Right atrium auricular region (tissue), 2 donors: ENCODE results near the gene BMP7. TPM values are rescaled to one million over a fixed set of nuclear protein-coding genes. Genes with fewer than 3 reads are reported as not detected.

ENCODE experiments used
- DNase-seq: peaks from one replicate; pipeline ENCODE4 v3.0.0-alpha.2; 2019; ENCODE audit warnings: low spot score
- H3K27ac ChIP-seq, 2 donors: fragments of 200-600 bp; sonication (generic); 1 replicate in 1 of 2; 2 replicates in 1 of 2; pipeline ENCODE4 v1.5.1; 2016 to 2019
- H3K27me3 ChIP-seq, 2 donors: fragments of 200-600 bp; sonication (generic); one replicate each; pipeline versions ENCODE4 v1.5.1 to v1.6.0; 2017 to 2019
- H3K36me3 ChIP-seq: fragments of 200-600 bp; sonication (generic); one replicate; pipeline ENCODE4 v1.5.1; 2016
- H3K4me1 ChIP-seq, 2 donors: fragments of 200-600 bp; sonication (generic); one replicate each; pipeline versions ENCODE4 v1.5.1 to v1.6.0; 2017 to 2019
- H3K4me3 ChIP-seq, 2 donors: fragments of 200-600 bp; sonication (generic); 1 replicate in 1 of 2; 2 replicates in 1 of 2; pipeline ENCODE4 v1.5.1; 2017 to 2019; ENCODE audit warnings: mild to moderate bottlenecking in 1 of 2, moderate library complexity in 1 of 2
- H3K9me3 ChIP-seq, 2 donors: fragments of 200-600 bp; sonication (generic); one replicate each; pipeline ENCODE4 v1.5.1; 2019
- CTCF ChIP-seq, 2 donors: fragments of 200-600 bp; sonication (generic); IDR thresholded peaks; one replicate each; pipeline ENCODE4 v1.5.1; 2019; ENCODE audit warnings: antibody characterized with exemption in 2 of 2
- total RNA-seq, 2 donors: library from RNA; depleted of rRNA; stranded (reverse); fragments of >200 nt; gene quantifications; one replicate each; pipeline ENCODE4 v1.1.0, GENCODE V29; 2016

The BMP7 gene
- total RNA-seq, 2 donors from 2014 or later, result 15.1 to 23.0 TPM

- Histone ChIP-seq H3K36me3 (no peaks in the 10 kb centered on the region), H3K4me3 (no peak overlapping the region), H3K27me3 (no peaks in the 10 kb centered on the region), H3K27ac (no peak overlapping the region), H3K4me1 (no peaks in the 10 kb centered on the region), H3K9me3 (no peaks in the 10 kb centered on the region)
- no peak for TF ChIP-seq CTCF (IDR thresholded peaks at IDR 0.05)
- no peak for DNase-seq
Measured at GRCh38 chr20:57174737-57175136, 91.7 kb downstream of the BMP7 start.

GRCh38 chr20:57173986-57174385 is 92.5 kb downstream of the BMP7 start:
- no peak for TF ChIP-seq CTCF (IDR thresholded peaks at IDR 0.05)
- Histone ChIP-seq H3K27ac (no peak overlapping the region), H3K27me3 (no peaks in the 10 kb centered on the region), H3K9me3 (no peaks in the 10 kb centered on the region), H3K4me1 (no peaks in the 10 kb centered on the region), H3K36me3 (no peaks in the 10 kb centered on the region), H3K4me3 (no peak overlapping the region)
- DNase-seq, result no peak

- DNase-seq, result no peak
- Histone ChIP-seq H3K9me3 (no peaks in the 10 kb centered on the region), H3K27me3 (no peaks in the 10 kb centered on the region), H3K4me1 (no peaks in the 10 kb centered on the region), H3K36me3 (no peaks in the 10 kb centered on the region), H3K27ac (no peak overlapping the region), H3K4me3 (no peak overlapping the region)
- TF ChIP-seq CTCF (IDR thresholded peaks at IDR 0.05), result no peak
Measured at GRCh38 chr20:57173041-57173440, 93.4 kb downstream of the BMP7 start.

- H3K4me3 ChIP-seq, result no peak overlapping the region
- no peaks in the 10 kb centered on the region for H3K27me3 ChIP-seq
- no peak for DNase-seq
- H3K4me1 ChIP-seq, result no peaks in the 10 kb centered on the region
- H3K9me3 ChIP-seq, result no peaks in the 10 kb centered on the region
- no peak overlapping the region for H3K27ac ChIP-seq
- TF ChIP-seq CTCF (IDR thresholded peaks at IDR 0.05), result no peak
- no peaks in the 10 kb centered on the region for H3K36me3 ChIP-seq
Measured at GRCh38 chr20:57170343-57170742, 96.1 kb downstream of the BMP7 start.

GRCh38 chr20:57169162-57169561 is 97.3 kb downstream of the BMP7 start:
- no peaks in the 10 kb centered on the region for H3K27me3 ChIP-seq
- DNase-seq, result no peak
- peak overlapping the region in 1 of 2 donors; percentile 78 for H3K27ac ChIP-seq
- H3K9me3 ChIP-seq, result no peaks in the 10 kb centered on the region
- TF ChIP-seq CTCF (IDR thresholded peaks at IDR 0.05), result no peak
- H3K4me3 ChIP-seq, result no peak overlapping the region
- no peaks in the 10 kb centered on the region for H3K36me3 ChIP-seq
- no peaks in the 10 kb centered on the region for H3K4me1 ChIP-seq

- Histone ChIP-seq H3K36me3 (no peaks in the 10 kb centered on the region), H3K4me1 (no peaks in the 10 kb centered on the region), H3K27me3 (no peaks in the 10 kb centered on the region), H3K9me3 (no peaks in the 10 kb centered on the region), H3K4me3 (no peak overlapping the region), H3K27ac (peak overlapping the region; percentile 15 to 78)
- no peak for TF ChIP-seq CTCF (IDR thresholded peaks at IDR 0.05)
- DNase-seq, result no peak
Measured at GRCh38 chr20:57167971-57168701, 98.3 kb downstream of the BMP7 start.
